Measurements from ENCODE around the gene TACC2. TPM values are rescaled to one million over a fixed set of nuclear protein-coding genes. Genes with fewer than 3 reads are reported as not detected.

TACC2 gene
- total RNA-seq, 1 experiment from 2014 or later, result 24.4 TPM

DNA sequence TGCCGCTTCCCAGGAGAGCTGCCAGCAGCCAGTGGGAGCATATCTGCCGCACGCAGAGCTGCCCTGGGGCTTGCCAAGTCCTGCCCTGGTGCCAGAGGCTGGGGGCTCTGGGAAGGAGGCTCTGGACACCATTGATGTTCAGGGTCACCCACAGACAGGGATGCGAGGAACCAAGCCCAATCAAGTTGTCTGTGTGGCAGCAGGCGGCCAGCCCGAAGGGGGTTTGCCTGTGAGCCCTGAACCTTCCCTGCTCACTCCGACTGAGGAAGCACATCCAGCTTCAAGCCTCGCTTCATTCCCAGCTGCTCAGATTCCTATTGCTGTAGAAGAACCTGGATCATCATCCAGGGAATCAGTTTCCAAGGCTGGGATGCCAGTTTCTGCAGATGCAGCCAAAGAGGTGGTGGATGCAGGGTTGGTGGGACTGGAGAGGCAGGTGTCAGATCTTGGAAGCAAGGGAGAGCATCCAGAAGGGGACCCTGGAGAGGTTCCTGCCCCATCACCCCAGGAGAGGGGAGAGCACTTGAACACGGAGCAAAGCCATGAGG lies 94.6 kb downstream of the TACC2 start:
- no peaks in the 10 kb centered on the region for H3K9me3 Mint-ChIP-seq (ENCODE audit: low read depth, unreplicated experiment)
- CTCF ChIA-PET, result no interaction called here
- no peaks in the 10 kb centered on the region for H3K36me3 Mint-ChIP-seq (ENCODE audit: insufficient read depth, unreplicated experiment)
- TF ChIP-seq, protein P1, sequence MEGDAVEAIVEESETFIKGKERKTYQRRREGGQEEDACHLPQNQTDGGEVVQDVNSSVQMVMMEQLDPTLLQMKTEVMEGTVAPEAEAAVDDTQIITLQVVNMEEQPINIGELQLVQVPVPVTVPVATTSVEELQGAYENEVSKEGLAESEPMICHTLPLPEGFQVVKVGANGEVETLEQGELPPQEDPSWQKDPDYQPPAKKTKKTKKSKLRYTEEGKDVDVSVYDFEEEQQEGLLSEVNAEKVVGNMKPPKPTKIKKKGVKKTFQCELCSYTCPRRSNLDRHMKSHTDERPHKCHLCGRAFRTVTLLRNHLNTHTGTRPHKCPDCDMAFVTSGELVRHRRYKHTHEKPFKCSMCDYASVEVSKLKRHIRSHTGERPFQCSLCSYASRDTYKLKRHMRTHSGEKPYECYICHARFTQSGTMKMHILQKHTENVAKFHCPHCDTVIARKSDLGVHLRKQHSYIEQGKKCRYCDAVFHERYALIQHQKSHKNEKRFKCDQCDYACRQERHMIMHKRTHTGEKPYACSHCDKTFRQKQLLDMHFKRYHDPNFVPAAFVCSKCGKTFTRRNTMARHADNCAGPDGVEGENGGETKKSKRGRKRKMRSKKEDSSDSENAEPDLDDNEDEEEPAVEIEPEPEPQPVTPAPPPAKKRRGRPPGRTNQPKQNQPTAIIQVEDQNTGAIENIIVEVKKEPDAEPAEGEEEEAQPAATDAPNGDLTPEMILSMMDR (IDR thresholded peaks at IDR 0.05; ENCODE audit: unreplicated experiment), result no peak
- no peaks in the 10 kb centered on the region for H3K4me1 Mint-ChIP-seq (ENCODE audit: low read depth, unreplicated experiment)
- no peak overlapping the region for H3K27ac Mint-ChIP-seq (ENCODE audit: unreplicated experiment)
- intact Hi-C loops (cut with micrococcal nuclease; ENCODE audit: unreplicated experiment), result no loop called here
- BruUV-seq (replicated peaks), result no TSS peak
- no peak overlapping the region for H3K4me3 Mint-ChIP-seq (ENCODE audit: low read depth, unreplicated experiment)
- peaks cover 13% of the 10 kb centered on the region for H3K27me3 Mint-ChIP-seq (ENCODE audit: unreplicated experiment)
- DNase-seq, result no peak

DNA sequence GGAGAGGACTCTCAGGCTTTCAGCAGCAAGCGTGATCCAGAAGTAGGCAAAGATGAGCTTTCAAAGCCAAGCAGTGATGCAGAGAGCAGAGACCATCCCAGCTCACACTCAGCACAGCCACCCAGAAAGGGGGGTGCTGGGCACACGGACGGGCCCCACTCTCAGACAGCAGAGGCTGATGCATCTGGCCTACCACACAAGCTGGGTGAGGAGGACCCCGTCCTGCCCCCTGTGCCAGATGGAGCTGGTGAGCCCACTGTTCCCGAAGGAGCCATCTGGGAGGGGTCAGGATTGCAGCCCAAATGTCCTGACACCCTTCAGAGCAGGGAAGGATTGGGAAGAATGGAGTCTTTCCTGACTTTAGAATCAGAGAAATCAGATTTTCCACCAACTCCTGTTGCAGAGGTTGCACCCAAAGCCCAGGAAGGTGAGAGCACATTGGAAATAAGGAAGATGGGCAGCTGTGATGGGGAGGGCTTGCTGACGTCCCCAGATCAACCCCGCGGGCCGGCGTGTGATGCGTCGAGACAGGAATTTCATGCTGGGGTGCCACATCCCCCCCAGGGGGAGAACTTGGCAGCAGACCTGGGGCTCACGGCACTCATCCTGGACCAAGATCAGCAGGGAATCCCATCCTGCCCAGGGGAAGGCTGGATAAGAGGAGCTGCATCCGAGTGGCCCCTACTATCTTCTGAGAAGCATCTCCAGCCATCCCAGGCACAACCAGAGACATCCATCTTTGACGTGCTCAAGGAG lies 95.5 kb downstream of the TACC2 start:
- Mint-ChIP-seq H3K4me1 (ENCODE audit: low read depth, unreplicated experiment) (no peaks in the 10 kb centered on the region), H3K4me3 (ENCODE audit: low read depth, unreplicated experiment) (no peak overlapping the region), H3K9me3 (ENCODE audit: low read depth, unreplicated experiment) (no peaks in the 10 kb centered on the region), H3K27me3 (ENCODE audit: unreplicated experiment) (peaks cover 13% of the 10 kb centered on the region), H3K27ac (ENCODE audit: unreplicated experiment) (no peak overlapping the region), H3K36me3 (ENCODE audit: insufficient read depth, unreplicated experiment) (no peaks in the 10 kb centered on the region)
- intact Hi-C loops (cut with micrococcal nuclease; ENCODE audit: unreplicated experiment), result no loop called here
- DNase-seq, result no peak
- CTCF ChIA-PET, result interaction anchor here (0.9 to 1.3 kb wide), 2 partner anchors 17 to 23 kb away, joined by 3 to 4 read pairs; no protein-coding TSS in a partner anchor
- BruUV-seq (replicated peaks), result no TSS peak
- TF ChIP-seq, protein P1 (IDR thresholded peaks at IDR 0.05; ENCODE audit: unreplicated experiment), result no peak

DNA sequence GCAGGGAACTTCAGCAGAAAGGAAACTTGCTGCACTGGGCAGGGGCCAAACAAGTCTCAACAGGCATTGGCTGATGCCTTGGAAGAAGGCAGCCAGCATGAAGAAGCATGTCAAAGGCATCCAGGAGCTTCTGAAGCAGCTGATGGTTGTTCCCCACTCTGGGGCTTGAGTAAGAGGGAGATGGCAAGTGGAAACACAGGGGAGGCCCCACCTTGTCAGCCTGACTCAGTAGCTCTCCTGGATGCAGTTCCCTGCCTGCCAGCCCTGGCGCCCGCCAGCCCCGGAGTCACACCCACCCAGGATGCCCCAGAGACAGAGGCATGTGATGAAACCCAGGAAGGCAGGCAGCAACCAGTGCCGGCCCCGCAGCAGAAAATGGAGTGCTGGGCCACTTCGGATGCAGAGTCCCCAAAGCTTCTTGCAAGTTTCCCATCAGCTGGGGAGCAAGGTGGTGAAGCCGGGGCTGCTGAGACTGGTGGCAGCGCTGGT lies 96.5 kb downstream of the TACC2 start:
- CTCF ChIA-PET, result interaction anchor here (0.6 to 1.3 kb wide), 2 partner anchors 16 to 397 kb away, joined by 3 to 4 read pairs; no protein-coding TSS in a partner anchor
- DNase-seq, result no peak

DNA sequence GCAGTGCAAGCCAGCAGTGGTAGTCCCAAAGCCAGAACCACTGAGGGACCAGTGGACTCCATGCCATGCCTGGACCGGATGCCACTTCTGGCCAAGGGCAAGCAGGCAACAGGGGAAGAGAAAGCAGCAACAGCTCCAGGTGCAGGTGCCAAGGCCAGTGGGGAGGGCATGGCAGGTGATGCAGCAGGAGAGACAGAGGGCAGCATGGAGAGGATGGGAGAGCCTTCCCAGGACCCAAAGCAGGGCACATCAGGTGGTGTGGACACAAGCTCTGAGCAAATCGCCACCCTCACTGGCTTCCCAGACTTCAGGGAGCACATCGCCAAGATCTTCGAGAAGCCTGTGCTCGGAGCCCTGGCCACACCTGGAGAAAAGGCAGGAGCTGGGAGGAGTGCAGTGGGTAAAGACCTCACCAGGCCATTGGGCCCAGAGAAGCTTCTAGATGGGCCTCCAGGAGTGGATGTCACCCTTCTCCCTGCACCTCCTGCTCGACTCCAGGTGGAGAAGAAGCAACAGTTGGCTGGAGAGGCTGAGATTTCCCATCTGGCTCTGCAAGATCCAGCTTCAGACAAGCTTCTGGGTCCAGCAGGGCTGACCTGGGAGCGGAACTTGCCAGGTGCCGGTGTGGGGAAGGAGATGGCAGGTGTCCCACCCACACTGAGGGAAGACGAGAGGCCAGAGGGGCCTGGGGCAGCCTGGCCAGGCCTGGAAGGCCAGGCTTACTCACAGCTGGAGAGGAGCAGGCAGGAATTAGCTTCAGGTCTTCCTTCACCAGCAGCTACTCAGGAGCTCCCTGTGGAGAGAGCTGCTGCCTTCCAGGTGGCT lies 97.7 kb downstream of the TACC2 start:
- no TSS peak for BruUV-seq (replicated peaks)
- CTCF ChIA-PET, result interaction anchor here (0.6 kb wide), 1 partner anchor 645 kb away, joined by 3 read pairs; no protein-coding TSS in a partner anchor
- Mint-ChIP-seq H3K4me3 (ENCODE audit: low read depth, unreplicated experiment) (no peak overlapping the region), H3K27ac (ENCODE audit: unreplicated experiment) (no peak overlapping the region), H3K36me3 (ENCODE audit: insufficient read depth, unreplicated experiment) (no peaks in the 10 kb centered on the region), H3K9me3 (ENCODE audit: low read depth, unreplicated experiment) (no peaks in the 10 kb centered on the region), H3K4me1 (ENCODE audit: low read depth, unreplicated experiment) (no peaks in the 10 kb centered on the region), H3K27me3 (ENCODE audit: unreplicated experiment) (peaks cover 13% of the 10 kb centered on the region)
- DNase-seq, result no peak
- TF ChIP-seq, protein P1 (IDR thresholded peaks at IDR 0.05; ENCODE audit: unreplicated experiment), result no peak
- intact Hi-C loops (cut with micrococcal nuclease; ENCODE audit: unreplicated experiment), result no loop called here

More for the DNA sequence above, 96.5 kb downstream of the TACC2 start:
- no TSS peak for BruUV-seq (replicated peaks)
- no peak overlapping the region for H3K27ac Mint-ChIP-seq (ENCODE audit: unreplicated experiment)
- no peaks in the 10 kb centered on the region for H3K9me3 Mint-ChIP-seq (ENCODE audit: low read depth, unreplicated experiment)
- peaks cover 13% of the 10 kb centered on the region for H3K27me3 Mint-ChIP-seq (ENCODE audit: unreplicated experiment)
- H3K4me3 Mint-ChIP-seq (ENCODE audit: low read depth, unreplicated experiment), result no peak overlapping the region
- TF ChIP-seq, protein P1 (IDR thresholded peaks at IDR 0.05; ENCODE audit: unreplicated experiment), result no peak
- no peaks in the 10 kb centered on the region for H3K4me1 Mint-ChIP-seq (ENCODE audit: low read depth, unreplicated experiment)
- H3K36me3 Mint-ChIP-seq (ENCODE audit: insufficient read depth, unreplicated experiment), result no peaks in the 10 kb centered on the region
- intact Hi-C loops (cut with micrococcal nuclease; ENCODE audit: unreplicated experiment), result no loop called here
